DND-41 (cell line): ENCODE results near the gene LUZP2.

Experiments
- EZH2 ChIP-seq: IDR thresholded peaks from 3 replicates; pipeline ENCODE4 v1.6.1; 2012; ENCODE audit warnings: borderline replicate concordance, low read depth, mild to moderate bottlenecking, moderate library complexity, low read length, inconsistent platforms; ENCODE audit not compliant: severe bottlenecking
- TF ChIP-seq, protein P1 (sequence below): IDR thresholded peaks from 2 replicates; pipeline ENCODE4 v1.5.1; 2012; ENCODE audit warnings: borderline replicate concordance, low read length, moderate library complexity, mild to moderate bottlenecking; ENCODE audit not compliant: poor library complexity, severe bottlenecking; ENCODE audit errors: extremely low read depth

DNA sequence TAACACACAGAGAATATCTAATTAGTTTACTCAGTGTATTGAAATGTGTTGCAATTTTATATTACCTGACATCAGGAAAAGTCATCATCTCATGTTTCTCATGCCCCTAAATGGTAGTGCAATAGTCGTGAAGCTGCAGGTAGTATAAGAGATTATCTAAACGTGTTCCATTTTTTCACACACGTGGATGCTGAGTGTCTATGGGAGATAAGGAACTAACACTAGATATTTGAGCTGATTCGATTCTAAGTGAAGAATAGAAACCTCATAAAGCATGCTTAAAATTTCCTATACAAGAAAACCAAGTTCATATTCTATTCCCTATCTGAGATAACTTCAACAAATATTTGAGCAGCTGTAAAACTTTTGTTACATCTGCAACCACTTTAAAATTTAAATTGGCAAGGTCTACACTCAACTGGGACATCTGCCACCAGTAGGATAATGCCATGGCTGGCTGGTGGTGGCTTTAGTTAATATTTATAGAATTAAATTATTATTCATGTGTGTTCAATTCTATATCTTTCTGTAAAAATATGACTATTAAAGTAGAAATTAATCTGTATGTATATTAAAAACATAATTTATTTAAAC is 388.8 kb downstream of the LUZP2 start:
- TF ChIP-seq, protein P1, sequence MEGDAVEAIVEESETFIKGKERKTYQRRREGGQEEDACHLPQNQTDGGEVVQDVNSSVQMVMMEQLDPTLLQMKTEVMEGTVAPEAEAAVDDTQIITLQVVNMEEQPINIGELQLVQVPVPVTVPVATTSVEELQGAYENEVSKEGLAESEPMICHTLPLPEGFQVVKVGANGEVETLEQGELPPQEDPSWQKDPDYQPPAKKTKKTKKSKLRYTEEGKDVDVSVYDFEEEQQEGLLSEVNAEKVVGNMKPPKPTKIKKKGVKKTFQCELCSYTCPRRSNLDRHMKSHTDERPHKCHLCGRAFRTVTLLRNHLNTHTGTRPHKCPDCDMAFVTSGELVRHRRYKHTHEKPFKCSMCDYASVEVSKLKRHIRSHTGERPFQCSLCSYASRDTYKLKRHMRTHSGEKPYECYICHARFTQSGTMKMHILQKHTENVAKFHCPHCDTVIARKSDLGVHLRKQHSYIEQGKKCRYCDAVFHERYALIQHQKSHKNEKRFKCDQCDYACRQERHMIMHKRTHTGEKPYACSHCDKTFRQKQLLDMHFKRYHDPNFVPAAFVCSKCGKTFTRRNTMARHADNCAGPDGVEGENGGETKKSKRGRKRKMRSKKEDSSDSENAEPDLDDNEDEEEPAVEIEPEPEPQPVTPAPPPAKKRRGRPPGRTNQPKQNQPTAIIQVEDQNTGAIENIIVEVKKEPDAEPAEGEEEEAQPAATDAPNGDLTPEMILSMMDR = no peak
- no peak for TF ChIP-seq EZH2
